Measurements from ENCODE around the gene TTYH3.

The TTYH3 gene

DNA sequence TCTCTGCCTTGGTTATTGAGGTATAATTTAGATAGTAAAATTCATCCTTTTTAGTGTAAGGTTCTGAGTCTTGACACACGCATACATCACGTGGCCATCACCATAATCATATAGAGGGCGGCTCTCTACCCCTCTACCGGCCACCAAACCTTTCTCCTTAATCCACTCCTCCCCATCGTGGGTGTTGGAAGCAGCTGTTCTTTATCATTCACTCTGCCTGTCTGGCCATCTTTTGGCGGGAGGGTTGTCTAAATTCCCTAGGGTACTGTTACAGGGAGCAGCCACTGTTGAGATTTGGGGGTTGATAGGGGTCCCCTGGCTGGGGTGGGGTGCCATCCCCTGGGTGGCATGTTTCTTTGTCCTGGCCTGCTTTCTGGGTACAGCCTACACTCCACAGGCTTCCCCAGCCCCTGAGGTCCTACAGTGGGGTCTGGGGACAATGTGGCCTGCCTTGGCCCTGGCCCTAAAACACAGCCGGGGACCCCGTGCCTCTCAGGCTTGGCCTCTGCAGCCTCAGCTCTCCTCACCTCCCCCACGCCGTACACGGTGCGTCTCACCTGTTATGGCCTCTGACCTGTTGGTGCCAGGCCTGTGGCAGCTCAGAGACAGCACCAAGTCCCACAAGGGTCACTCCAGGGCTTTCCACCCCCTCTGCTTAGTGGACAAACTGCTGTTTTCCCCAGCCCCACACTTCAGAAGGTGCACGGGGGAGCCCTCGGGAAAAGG, 73.7 kb downstream of the TTYH3 start:
- Histone ChIP-seq H3K27ac (ENCODE audit: low read depth, low read length, severe bottlenecking) (no peak overlapping the region), H3K4me1 (ENCODE audit: control insufficient read depth, insufficient read depth, low read length, poor library complexity, severe bottlenecking) (no peaks in the 10 kb centered on the region), H3K36me3 (ENCODE audit: control insufficient read depth, insufficient read depth, low read length) (no peaks in the 10 kb centered on the region), H3K4me3 (ENCODE audit: extremely low read depth, insufficient read depth, low read length, poor library complexity, severe bottlenecking) (no peak overlapping the region), H3K9me3 (ENCODE audit: control insufficient read depth, low read length) (no peaks in the 10 kb centered on the region)
- WGBS, 2 experiments (ENCODE audit: insufficient coverage in 2 of 2) = 86 to 90% methylated on average over 11 to 14 of the region's 14 CpGs

DNA sequence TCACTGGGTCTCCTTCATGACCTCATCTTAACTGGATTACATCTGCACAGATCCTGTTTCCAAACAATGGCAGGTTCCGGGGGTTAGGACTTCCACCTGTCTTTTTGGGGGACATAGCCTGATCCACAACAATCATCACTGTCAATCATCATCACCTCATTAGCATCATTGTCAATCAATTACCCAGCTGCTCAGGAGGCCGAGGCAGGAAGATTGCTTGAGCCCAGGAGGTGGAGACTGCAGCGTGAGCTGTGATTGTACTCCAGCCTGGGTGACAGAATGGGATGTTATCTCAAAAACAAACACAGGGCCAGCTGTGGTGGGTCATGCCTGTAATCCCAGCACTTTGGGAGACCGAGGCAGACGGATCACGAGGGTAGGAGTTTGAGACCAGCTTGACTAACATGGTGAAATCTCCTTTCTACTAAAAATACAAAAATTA, 74.9 kb downstream of the TTYH3 start:
- no peak overlapping the region for H3K4me3 ChIP-seq (ENCODE audit: extremely low read depth, insufficient read depth, low read length, poor library complexity, severe bottlenecking)

DNA sequence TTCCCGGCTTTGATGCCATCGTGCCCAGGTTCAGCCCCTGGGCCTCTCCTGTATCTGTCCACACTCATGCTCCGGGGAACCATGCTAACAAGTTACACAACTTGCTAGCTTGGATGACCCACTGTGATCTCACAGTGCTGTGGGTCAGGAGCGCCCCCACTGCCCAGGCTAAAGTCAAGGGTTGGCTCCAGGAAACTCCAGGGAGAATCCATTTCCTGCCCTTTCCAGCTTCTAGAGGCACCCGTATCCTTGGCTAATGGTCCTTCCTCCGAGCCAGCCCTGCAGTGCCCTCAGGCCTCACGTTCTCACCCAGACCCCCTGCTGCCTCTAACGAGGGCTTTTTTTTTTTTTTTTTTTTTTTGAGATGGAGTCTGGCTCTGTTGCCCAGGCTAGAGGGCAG, 75.7 kb downstream of the TTYH3 start:
- Histone ChIP-seq H3K36me3 (ENCODE audit: control insufficient read depth, insufficient read depth, low read length) (no peaks in the 10 kb centered on the region), H3K4me3 (ENCODE audit: extremely low read depth, insufficient read depth, low read length, poor library complexity, severe bottlenecking) (no peak overlapping the region), H3K4me1 (ENCODE audit: control insufficient read depth, insufficient read depth, low read length, poor library complexity, severe bottlenecking) (no peaks in the 10 kb centered on the region), H3K9me3 (ENCODE audit: control insufficient read depth, low read length) (no peaks in the 10 kb centered on the region), H3K27ac (ENCODE audit: low read depth, low read length, severe bottlenecking) (no peak overlapping the region)
- 80 to 96% methylated on average over 4 to 6 of the region's 8 CpGs for WGBS, 2 experiments (ENCODE audit: insufficient coverage in 2 of 2)

More for the DNA sequence above, 74.9 kb downstream of the TTYH3 start:
- 70 to 100% methylated on average over 1 to 6 of the region's 6 CpGs for WGBS, 2 experiments (ENCODE audit: insufficient coverage in 2 of 2)
- Histone ChIP-seq H3K27ac (ENCODE audit: low read depth, low read length, severe bottlenecking) (no peak overlapping the region), H3K36me3 (ENCODE audit: control insufficient read depth, insufficient read depth, low read length) (no peaks in the 10 kb centered on the region), H3K4me1 (ENCODE audit: control insufficient read depth, insufficient read depth, low read length, poor library complexity, severe bottlenecking) (no peaks in the 10 kb centered on the region), H3K9me3 (ENCODE audit: control insufficient read depth, low read length) (no peaks in the 10 kb centered on the region)

DNA sequence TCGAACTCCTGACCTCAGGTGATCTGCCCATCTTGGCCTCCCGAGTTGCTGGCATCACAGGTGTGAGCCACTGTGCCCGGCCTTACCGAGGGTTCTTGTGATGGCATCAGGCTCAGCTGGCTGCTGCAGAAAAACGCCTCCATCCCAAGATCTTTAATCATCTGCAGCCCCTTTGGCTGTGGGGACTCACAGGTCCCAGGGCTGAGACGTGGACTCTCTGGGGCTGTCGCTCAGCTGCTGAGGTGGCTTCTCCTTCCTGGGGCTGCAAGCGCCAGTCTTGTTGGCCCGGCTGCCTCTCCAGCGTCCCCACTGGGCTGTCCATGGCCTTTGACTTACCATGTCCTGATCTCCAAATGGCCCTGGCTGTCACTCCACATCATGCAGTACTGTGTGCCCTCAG, 76.3 kb downstream of the TTYH3 start:
- 90 to 96% methylated on average over 10 of the region's 10 CpGs for WGBS, 2 experiments (ENCODE audit: insufficient coverage in 2 of 2)
- Histone ChIP-seq H3K27ac (ENCODE audit: low read depth, low read length, severe bottlenecking) (no peak overlapping the region), H3K4me1 (ENCODE audit: control insufficient read depth, insufficient read depth, low read length, poor library complexity, severe bottlenecking) (peaks cover under 1% of the 10 kb centered on the region), H3K36me3 (ENCODE audit: control insufficient read depth, insufficient read depth, low read length) (no peaks in the 10 kb centered on the region), H3K4me3 (ENCODE audit: extremely low read depth, insufficient read depth, low read length, poor library complexity, severe bottlenecking) (no peak overlapping the region), H3K9me3 (ENCODE audit: control insufficient read depth, low read length) (no peaks in the 10 kb centered on the region)

DNA sequence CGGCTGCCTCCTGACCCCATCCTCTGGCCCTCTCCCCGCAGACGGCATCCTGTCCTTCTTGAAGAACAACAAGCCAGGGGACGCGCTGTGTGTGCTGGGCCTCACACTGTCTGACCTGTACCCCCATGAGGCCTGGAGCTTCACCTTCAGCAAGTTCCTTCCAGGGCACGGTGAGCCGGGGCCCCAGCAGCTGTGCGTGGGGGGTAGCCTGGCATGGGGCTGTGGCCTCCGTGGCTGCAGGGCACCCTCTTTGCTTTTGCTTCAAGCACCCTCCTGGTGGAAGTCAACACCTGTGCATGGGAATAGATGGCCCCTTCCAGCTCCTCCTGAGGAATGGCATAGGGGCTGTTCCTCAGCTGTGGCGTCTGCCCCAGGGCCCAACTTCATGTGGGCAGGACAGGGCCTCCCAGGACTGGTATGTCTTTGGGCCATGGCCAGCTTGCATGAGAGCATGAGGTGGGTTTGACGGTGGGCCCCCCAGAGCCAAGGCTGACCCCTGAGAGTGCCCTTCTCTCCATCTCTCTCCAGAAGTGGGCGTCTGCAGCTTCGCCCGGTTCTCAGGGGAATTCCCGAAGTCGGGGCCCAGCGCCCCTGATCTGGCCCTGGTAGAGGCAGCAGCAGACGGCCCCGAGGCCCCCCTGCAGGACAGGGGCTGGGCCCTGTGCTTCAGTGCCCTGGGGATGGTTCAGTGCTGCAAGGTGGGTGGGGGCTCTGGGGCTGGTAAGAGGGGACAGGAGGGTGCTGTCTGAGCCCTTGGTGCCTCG, 76.9 kb downstream of the TTYH3 start:
- Histone ChIP-seq H3K9me3 (ENCODE audit: control insufficient read depth, low read length) (no peaks in the 10 kb centered on the region), H3K27ac (ENCODE audit: low read depth, low read length, severe bottlenecking) (no peak overlapping the region), H3K36me3 (ENCODE audit: control insufficient read depth, insufficient read depth, low read length) (no peaks in the 10 kb centered on the region), H3K4me1 (ENCODE audit: control insufficient read depth, insufficient read depth, low read length, poor library complexity, severe bottlenecking) (peaks cover 6% of the 10 kb centered on the region), H3K4me3 (ENCODE audit: extremely low read depth, insufficient read depth, low read length, poor library complexity, severe bottlenecking) (no peak overlapping the region)
- WGBS, 2 experiments (ENCODE audit: insufficient coverage in 2 of 2) = 94 to 96% methylated on average over 16 to 18 of the region's 20 CpGs

DNA sequence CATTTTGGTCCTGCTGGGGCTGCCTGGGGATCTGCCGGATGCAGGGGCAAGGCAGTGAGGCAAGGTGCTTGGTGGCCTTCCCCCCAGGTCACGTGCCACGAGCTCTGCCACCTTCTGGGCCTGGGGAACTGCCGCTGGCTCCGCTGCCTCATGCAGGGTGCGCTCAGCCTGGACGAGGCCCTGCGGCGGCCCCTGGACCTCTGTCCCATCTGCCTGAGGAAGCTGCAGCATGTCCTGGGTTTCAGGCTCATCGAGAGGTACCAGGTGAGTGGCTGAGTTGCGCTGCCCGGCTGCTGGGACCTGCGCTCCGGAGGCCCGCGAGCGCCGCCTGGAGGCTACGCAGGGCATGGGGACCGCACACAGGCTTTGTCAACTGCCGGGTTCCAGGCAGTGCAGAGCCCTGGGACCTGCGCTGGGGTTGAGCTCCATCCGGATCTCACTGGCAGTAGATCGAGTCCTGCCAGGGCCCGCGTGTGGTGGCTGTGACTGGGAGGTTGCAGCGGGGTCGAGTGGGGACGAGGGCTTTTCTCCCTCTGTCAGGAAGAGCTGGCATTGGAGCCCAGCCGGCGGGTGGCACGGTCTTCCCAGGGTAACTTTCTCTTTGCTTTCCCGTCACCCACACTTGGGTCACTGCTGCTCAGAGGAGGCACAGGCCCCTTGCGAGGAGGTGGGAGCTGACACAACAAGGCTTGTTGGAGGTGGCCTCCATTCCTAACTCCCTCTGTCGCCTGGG, 77.9 kb downstream of the TTYH3 start:
- 26 to 35% methylated on average over 31 to 35 of the region's 35 CpGs for WGBS, 2 experiments (ENCODE audit: insufficient coverage in 2 of 2)
- Histone ChIP-seq H3K36me3 (ENCODE audit: control insufficient read depth, insufficient read depth, low read length) (peaks cover 1% of the 10 kb centered on the region), H3K27ac (ENCODE audit: low read depth, low read length, severe bottlenecking) (no peak overlapping the region), H3K9me3 (ENCODE audit: control insufficient read depth, low read length) (no peaks in the 10 kb centered on the region), H3K4me3 (ENCODE audit: extremely low read depth, insufficient read depth, low read length, poor library complexity, severe bottlenecking) (no peak overlapping the region), H3K4me1 (ENCODE audit: control insufficient read depth, insufficient read depth, low read length, poor library complexity, severe bottlenecking) (peaks cover 6% of the 10 kb centered on the region)

DNA sequence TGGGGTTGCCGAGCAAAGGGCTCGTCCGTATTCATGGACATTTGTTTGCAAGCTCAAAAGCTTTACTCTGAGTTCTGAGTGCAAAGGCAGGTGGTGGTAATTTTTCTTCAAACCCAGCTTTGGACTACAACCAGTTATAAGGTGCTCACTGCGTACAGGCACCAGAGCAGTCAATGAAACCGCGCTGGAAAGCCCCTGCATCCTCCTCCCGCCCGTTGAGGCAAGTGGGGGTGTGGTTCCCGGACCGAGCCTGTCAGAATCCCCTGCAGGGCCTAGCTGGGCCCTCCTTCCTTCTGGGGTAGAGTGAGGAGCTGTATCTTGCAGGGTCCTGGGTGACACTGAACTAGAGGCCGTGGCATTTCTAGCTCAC, 78.5 kb downstream of the TTYH3 start:
- Histone ChIP-seq H3K27ac (ENCODE audit: low read depth, low read length, severe bottlenecking) (no peak overlapping the region), H3K9me3 (ENCODE audit: control insufficient read depth, low read length) (no peaks in the 10 kb centered on the region), H3K36me3 (ENCODE audit: control insufficient read depth, insufficient read depth, low read length) (peaks cover 6% of the 10 kb centered on the region), H3K4me1 (ENCODE audit: control insufficient read depth, insufficient read depth, low read length, poor library complexity, severe bottlenecking) (peaks cover 6% of the 10 kb centered on the region), H3K4me3 (ENCODE audit: extremely low read depth, insufficient read depth, low read length, poor library complexity, severe bottlenecking) (no peak overlapping the region)
- WGBS, 2 experiments (ENCODE audit: insufficient coverage in 2 of 2) = 93 to 96% methylated on average over 7 to 10 of the region's 11 CpGs

DNA sequence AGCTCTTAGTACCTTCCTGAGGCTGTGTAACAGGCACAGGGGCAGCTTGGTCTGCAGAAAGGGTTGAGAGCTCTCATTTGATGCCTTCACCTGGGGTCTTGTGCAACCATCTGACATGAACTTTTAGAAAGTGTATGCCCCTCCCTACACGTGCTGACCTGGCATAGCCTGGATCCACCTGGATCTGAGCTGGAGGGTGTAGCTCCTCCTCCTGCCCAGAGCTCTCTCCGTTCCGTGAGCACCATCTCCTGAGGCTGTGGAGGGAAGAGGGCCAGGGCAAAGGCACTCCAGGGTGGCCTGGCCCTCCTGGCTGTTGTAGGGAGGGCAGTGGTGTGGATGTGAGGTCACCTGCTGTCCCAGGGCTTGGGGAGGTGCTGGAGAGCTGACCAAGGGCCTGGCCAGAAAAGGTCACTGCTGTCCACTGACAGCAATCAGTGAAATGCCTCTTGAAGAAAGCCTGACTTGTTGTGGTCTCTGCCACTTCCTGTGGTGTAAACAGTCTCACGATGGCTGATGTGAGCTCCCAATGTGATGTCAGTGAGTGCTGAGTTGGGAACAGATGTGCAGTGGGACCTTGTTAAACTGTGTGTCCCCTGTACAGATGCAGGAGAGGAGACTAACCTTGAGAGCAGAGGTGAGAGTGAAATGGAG, 79.2 kb downstream of the TTYH3 start:
- Histone ChIP-seq H3K4me1 (ENCODE audit: control insufficient read depth, insufficient read depth, low read length, poor library complexity, severe bottlenecking) (peaks cover 7% of the 10 kb centered on the region), H3K9me3 (ENCODE audit: control insufficient read depth, low read length) (no peaks in the 10 kb centered on the region), H3K36me3 (ENCODE audit: control insufficient read depth, insufficient read depth, low read length) (peaks cover 9% of the 10 kb centered on the region), H3K4me3 (ENCODE audit: extremely low read depth, insufficient read depth, low read length, poor library complexity, severe bottlenecking) (no peak overlapping the region), H3K27ac (ENCODE audit: low read depth, low read length, severe bottlenecking) (no peak overlapping the region)
- 42 to 100% methylated on average over 2 of the region's 4 CpGs for WGBS, 2 experiments (ENCODE audit: insufficient coverage in 2 of 2)

DNA sequence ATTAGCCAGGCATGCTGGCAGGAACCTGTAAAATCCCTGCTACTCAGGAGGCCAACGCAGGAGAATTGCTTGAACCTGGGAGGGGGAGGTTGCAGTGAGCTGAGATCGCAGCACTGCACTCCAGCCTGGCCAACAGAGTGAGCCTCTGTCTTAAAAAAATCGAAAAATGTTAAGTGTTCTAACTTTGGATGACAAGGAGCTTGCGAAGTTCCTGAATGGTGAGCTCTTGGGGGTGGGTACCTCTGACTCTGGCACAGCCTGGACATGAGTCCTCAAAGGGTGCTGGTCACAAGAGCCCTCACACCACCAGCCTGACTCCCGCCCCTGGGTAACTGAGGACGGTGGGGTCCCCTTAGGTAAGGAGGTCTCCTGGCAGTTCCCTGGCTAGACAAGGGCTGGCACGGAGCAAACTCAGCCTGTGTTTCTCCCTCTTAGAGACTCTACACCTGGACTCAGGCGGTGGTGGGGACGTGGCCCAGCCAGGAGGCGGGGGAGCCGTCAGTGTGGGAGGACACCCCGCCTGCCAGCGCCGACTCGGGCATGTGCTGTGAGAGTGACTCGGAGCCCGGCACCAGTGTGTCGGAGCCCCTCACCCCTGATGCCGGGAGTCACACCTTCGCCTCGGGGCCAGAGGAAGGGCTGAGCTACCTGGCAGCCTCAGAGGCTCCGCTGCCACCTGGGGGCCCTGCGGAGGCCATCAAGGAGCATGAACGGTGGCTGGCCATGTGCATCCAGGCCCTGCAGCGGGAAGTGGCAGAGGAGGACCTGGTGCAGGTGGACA, 80.3 kb downstream of the TTYH3 start:
- H3K27ac ChIP-seq (ENCODE audit: low read depth, low read length, severe bottlenecking) = no peak overlapping the region
- WGBS, 2 experiments (ENCODE audit: insufficient coverage in 2 of 2) = 95% methylated on average over 21 to 24 of the region's 25 CpGs
- H3K4me3 ChIP-seq (ENCODE audit: extremely low read depth, insufficient read depth, low read length, poor library complexity, severe bottlenecking) = no peak overlapping the region
- peaks cover 10% of the 10 kb centered on the region for H3K4me1 ChIP-seq (ENCODE audit: control insufficient read depth, insufficient read depth, low read length, poor library complexity, severe bottlenecking)
- peaks cover 17% of the 10 kb centered on the region for H3K36me3 ChIP-seq (ENCODE audit: control insufficient read depth, insufficient read depth, low read length)
- no peaks in the 10 kb centered on the region for H3K9me3 ChIP-seq (ENCODE audit: control insufficient read depth, low read length)

DNA sequence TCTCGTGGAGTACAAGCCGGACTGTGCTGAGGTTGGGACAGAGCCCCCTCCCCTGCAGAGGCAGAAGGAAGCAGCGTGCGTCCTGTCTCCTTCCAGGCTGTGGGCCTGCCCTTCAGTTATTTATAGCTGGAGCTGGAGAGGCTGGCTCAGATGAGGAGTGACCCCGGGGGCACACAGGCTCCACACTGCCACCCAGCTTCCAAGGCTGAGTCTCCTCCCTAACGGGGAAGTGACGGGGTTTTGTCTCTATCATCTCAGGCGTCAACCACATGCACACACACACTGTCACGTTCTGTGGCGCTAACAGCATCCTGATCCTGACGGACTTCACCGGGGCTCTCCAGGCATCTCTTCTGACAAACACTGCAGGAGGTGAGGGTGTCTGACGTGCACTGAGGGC, 81.6 kb downstream of the TTYH3 start:
- WGBS, 2 experiments (ENCODE audit: insufficient coverage in 2 of 2) = 73 to 81% methylated on average over 9 to 12 of the region's 13 CpGs

More for the DNA sequence above, 81.6 kb downstream of the TTYH3 start:
- Histone ChIP-seq H3K4me3 (ENCODE audit: extremely low read depth, insufficient read depth, low read length, poor library complexity, severe bottlenecking) (no peak overlapping the region), H3K36me3 (ENCODE audit: control insufficient read depth, insufficient read depth, low read length) (peaks cover 28% of the 10 kb centered on the region), H3K9me3 (ENCODE audit: control insufficient read depth, low read length) (no peaks in the 10 kb centered on the region), H3K4me1 (ENCODE audit: control insufficient read depth, insufficient read depth, low read length, poor library complexity, severe bottlenecking) (peaks cover 14% of the 10 kb centered on the region), H3K27ac (ENCODE audit: low read depth, low read length, severe bottlenecking) (no peak overlapping the region)

All from mesodermal cell (in vitro differentiated cells).